ENCODE measurements around the gene ASB16.

The ASB16 gene

DNA sequence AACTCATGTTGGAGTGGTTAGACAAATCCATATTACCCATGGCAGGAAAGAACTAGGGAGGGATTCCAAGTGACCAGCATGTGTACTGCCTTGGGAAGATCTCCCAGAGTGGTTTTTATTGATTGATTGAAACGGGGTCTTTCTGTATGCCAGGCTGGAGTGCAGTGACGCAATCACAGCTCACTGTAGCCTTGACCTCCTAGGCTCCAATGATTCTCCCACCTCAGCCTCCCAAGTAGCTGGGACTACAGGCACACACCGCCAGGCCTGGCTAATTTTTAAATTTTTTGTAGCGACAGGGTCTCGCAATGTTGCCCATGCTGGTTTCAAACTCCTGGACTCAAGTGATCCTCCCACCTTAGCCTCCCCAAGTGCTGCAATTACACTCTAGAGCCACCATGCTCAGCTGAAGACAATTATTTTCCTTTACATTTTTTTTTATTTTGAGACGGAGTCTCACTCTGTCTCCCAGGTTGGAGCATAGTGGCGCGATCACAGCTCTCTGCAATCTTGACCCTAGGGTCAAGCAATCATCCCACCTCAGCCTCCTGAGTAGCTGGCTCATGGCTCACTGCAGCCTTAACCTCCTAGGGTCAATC is 13.8 kb downstream of the ASB16 start:
- Histone ChIP-seq H3K27ac (no peak overlapping the region), H3K27me3 (ENCODE audit: control insufficient read depth, insufficient read depth, low read length) (no peaks in the 10 kb centered on the region), H3K4me1 (peaks cover 12% of the 10 kb centered on the region), H3K4me3 (ENCODE audit: low read depth, low read length) (no peak overlapping the region), H3K4me2 (ENCODE audit: low read length) (no peak overlapping the region), H3K79me2 (peaks cover 4% of the 10 kb centered on the region), H3K36me3 (ENCODE audit: control insufficient read depth, insufficient read depth, low read length) (no peaks in the 10 kb centered on the region), H3K9me3 (ENCODE audit: control insufficient read depth, low read length) (no peaks in the 10 kb centered on the region), H2AFZ (no peak overlapping the region), H3K9ac (no peak overlapping the region)
- no peak for TF ChIP-seq CTCF (IDR thresholded peaks at IDR 0.05)

DNA sequence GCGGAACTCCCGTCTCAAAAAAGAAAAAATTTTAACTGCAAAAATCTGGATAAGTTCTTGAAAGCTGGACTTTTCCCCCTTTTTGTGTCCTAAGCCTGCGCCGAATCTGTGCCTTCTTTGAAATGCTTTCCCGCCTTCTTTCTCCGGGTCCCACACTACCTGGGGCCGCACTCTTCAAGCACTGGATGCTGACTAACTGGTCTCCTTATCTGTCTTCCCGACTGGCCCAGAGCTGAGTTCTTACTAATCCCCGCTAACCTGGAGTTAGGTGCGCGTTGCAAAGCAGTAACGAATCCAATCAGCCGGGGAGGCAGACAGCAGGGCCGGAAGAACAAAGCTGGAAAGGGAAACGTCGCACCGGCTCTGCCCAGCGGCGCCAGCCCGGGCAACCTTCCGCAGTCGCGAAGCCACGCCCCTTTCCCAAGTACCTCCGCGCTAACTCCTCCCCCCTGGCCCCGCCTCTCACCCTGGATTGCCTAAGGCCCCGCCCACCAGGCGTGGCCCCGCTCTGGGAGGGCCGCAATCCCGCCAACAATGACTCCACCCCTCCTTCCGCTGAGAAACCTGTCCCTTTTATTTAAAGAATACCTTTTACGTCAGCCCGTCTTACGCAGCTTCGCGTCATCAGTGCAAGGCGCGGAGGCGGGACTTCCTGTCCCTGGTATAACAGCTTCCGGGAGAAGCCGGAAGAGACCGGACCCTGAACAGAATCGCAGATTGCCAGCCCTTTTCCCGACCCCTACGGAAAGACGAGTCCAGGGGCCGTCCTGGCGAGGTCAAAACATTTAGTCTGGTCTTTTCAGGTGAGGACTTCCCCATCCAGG is 16.0 kb downstream of the ASB16 start, which contains the start of gene TMUB2:
TSS of gene TMUB2 (plus strand) at position 666 of the 824 bp plus-strand sequence. CDS start 737 bp downstream, outside the sequence.
- Histone ChIP-seq H3K27me3 (ENCODE audit: control insufficient read depth, insufficient read depth, low read length) (no peaks in the 10 kb centered on the region), H3K27ac (peak within 1 kb of the TSS; percentile 99), H3K36me3 (ENCODE audit: control insufficient read depth, insufficient read depth, low read length) (no peaks in the 10 kb centered on the region), H3K4me2 (ENCODE audit: low read length) (peak within 1 kb of the TSS; percentile 96), H3K4me3 (ENCODE audit: low read depth, low read length) (peak within 1 kb of the TSS; percentile 98), H3K9me3 (ENCODE audit: control insufficient read depth, low read length) (no peaks in the 10 kb centered on the region), H2AFZ (peak within 1 kb of the TSS; percentile 89), H3K4me1 (peaks cover 12% of the 10 kb centered on the region), H3K9ac (peak within 1 kb of the TSS; percentile 69), H3K79me2 (peaks cover 4% of the 10 kb centered on the region)
- TF ChIP-seq CTCF (IDR thresholded peaks at IDR 0.05), result no peak

DNA sequence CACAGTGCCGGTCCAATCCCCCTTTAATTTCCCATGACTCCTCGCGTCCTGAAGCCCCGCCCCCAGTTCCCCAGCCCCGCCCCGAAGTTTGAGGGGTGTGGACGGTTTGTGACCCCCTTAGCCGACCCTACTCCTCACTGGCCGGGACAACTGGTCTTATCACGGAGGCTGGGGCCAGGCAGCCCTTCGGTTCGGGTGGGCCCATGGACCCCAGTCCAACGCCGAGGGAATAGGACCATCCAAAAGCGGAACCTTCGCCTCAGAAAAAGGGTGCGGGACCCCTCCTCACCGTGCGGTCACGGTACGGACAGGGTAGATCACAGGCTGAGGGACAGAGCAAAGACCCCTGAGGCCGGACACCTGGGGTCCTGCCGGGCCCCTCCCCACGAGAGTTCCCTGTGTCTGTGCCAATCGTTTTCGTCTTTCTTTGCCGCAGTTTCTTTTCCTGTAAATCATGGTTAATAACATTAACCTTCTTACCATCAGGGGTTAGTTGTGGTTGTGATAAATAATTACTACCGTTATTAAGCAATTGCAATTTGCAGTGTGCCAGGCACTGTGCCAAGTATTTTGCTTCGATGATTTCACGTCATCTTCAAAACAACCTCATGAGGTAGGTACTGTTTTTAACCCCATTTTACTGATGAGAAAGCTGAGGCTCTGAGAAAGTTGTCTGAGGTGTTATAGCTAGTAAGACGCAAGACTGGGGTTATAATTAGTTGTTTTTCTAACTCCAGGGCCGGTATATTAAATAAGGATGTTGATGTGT is 16.8 kb downstream of the ASB16 start:
- H3K9me3 ChIP-seq (ENCODE audit: control insufficient read depth, low read length), result no peaks in the 10 kb centered on the region
- H3K79me2 ChIP-seq, result peaks cover 4% of the 10 kb centered on the region
- no peaks in the 10 kb centered on the region for H3K27me3 ChIP-seq (ENCODE audit: control insufficient read depth, insufficient read depth, low read length)
- peak overlapping the region; percentile 69 for H3K9ac ChIP-seq
- no peak for TF ChIP-seq CTCF (IDR thresholded peaks at IDR 0.05)
- peaks cover 12% of the 10 kb centered on the region for H3K4me1 ChIP-seq
- H3K27ac ChIP-seq, result peak overlapping the region; percentile 99
- peak overlapping the region; percentile 86 for H2AFZ ChIP-seq
- peak overlapping the region; percentile 98 for H3K4me3 ChIP-seq (ENCODE audit: low read depth, low read length)
- no peaks in the 10 kb centered on the region for H3K36me3 ChIP-seq (ENCODE audit: control insufficient read depth, insufficient read depth, low read length)
- H3K4me2 ChIP-seq (ENCODE audit: low read length), result peak overlapping the region; percentile 96

DNA sequence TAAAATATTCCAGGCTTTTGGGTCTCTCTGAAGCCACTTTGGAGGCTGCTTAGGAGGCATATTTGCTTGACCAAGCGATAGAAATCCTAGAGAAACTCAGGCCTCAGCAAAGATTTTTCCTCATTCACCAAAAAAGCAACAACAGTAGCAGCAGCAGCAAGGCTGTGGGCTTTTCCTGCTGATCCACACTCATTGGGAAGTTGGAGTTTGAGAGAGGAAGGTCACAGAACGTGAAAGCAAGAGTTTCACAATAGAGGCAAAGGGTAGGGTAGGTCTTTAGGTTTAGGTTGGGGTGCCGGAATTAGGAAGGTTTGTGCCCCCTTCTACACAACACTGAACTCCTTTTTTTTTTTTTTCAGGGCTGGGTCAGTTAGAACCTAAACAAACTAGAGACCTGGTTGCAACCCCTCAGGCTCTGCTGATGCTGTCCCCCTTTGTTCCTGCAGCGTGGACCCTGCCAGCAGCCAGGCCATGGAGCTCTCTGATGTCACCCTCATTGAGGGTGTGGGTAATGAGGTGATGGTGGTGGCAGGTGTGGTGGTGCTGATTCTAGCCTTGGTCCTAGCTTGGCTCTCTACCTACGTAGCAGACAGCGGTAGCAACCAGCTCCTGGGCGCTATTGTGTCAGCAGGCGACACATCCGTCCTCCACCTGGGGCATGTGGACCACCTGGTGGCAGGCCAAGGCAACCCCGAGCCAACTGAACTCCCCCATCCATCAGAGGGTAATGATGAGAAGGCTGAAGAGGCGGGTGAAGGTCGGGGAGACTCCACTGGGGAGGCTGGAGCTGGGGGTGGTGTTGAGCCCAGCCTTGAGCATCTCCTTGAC is 18.3 kb downstream of the ASB16 start:
- Histone ChIP-seq H3K4me1 (peaks cover 12% of the 10 kb centered on the region), H3K27me3 (ENCODE audit: control insufficient read depth, insufficient read depth, low read length) (no peaks in the 10 kb centered on the region), H2AFZ (no peak overlapping the region), H3K36me3 (ENCODE audit: control insufficient read depth, insufficient read depth, low read length) (no peaks in the 10 kb centered on the region), H3K4me3 (ENCODE audit: low read depth, low read length) (no peak overlapping the region), H3K79me2 (peaks cover 4% of the 10 kb centered on the region), H3K9ac (no peak overlapping the region), H3K9me3 (ENCODE audit: control insufficient read depth, low read length) (no peaks in the 10 kb centered on the region), H3K4me2 (ENCODE audit: low read length) (no peak overlapping the region), H3K27ac (no peak overlapping the region)
- TF ChIP-seq CTCF (IDR thresholded peaks at IDR 0.05), result no peak

Data from parathyroid adenoma (tissue), 2 donors.